Peyer's patch (tissue), 4 donors: ENCODE data around the gene CRACDL. TPM values are rescaled to one million over a fixed set of nuclear protein-coding genes. Genes with fewer than 3 reads are reported as not detected.

Experiments used
- DNase-seq, 3 donors: peaks; one replicate each; pipeline ENCODE4 v3.0.0-alpha.2; 2017 to 2019
- H3K27ac ChIP-seq, 4 donors: fragments of 200-600 bp; sonication (generic); one replicate each; pipeline ENCODE4 v1.5.1; 2016 to 2019
- H3K27me3 ChIP-seq, 2 donors: fragments of 200-600 bp; sonication (generic); one replicate each; pipeline ENCODE4 v1.5.1; 2019
- H3K36me3 ChIP-seq, 3 donors: fragments of 200-600 bp; sonication (generic); one replicate each; pipeline ENCODE4 v1.5.1; 2016 to 2019
- H3K4me1 ChIP-seq, 4 donors: fragments of 200-600 bp; sonication (generic); one replicate each; pipeline ENCODE4 v1.5.1; 2016 to 2019
- H3K4me3 ChIP-seq, 4 donors: fragments of 200-600 bp; sonication (generic); 1 replicate in 3 of 4; 2 replicates in 1 of 4; pipeline ENCODE4 v1.5.1; 2016 to 2019; ENCODE audit warnings: mild to moderate bottlenecking in 1 of 4
- H3K9me3 ChIP-seq, 4 donors: fragments of 200-600 bp; sonication (generic); one replicate each; pipeline ENCODE4 v1.5.1; 2016 to 2019; ENCODE audit warnings: mild to moderate bottlenecking in 1 of 4
- CTCF ChIP-seq, 6 experiments: fragments of 450-650 bp in 4 of 6; fragments of 200-600 bp in 2 of 6; sonication (generic) in 1 of 6; IDR thresholded peaks; one replicate each; pipeline ENCODE4 v1.5.1; 2017 to 2019; ENCODE audit warnings: antibody characterized with exemption in 6 of 6, mild to moderate bottlenecking in 3 of 6, moderate library complexity in 1 of 6
- POLR2A ChIP-seq, 2 donors: fragments of 450-650 bp; IDR thresholded peaks; one replicate each; pipeline ENCODE4 v1.5.1; 2017; ENCODE audit warnings: antibody characterized with exemption in 2 of 2, mild to moderate bottlenecking in 2 of 2, moderate library complexity in 2 of 2
- total RNA-seq, 4 donors: library from RNA; depleted of rRNA; stranded (reverse); fragments of >200 nt; gene quantifications; one replicate each; pipeline ENCODE4 v1.1.0, GENCODE V29; 2016

Gene CRACDL
- total RNA-seq, 4 donors from 2014 or later, result 3.3 to 36.5 (median 10.2) TPM

GRCh38 chr2:98771264-98771663, 164.8 kb downstream of the CRACDL start:
- peak overlapping the region; percentile 62 to 76 (median 70) for H3K27ac ChIP-seq
- no peaks in the 10 kb centered on the region for H3K27me3 ChIP-seq

GRCh38 chr2:98769784-98770183, 166.2 kb downstream of the CRACDL start:
- TF ChIP-seq CTCF (IDR thresholded peaks at IDR 0.05), result no peak
- TF ChIP-seq POLR2A (IDR thresholded peaks at IDR 0.05), result no peak
- H3K4me3 ChIP-seq, result peak overlapping the region in 2 of 4 donors; percentile 3 to 6
- H3K27ac ChIP-seq, result peak overlapping the region; percentile 62 to 76 (median 70)
- H3K9me3 ChIP-seq, result no peaks in the 10 kb centered on the region
- no peaks in the 10 kb centered on the region for H3K27me3 ChIP-seq
- H3K36me3 ChIP-seq, result no peaks in the 10 kb centered on the region
- H3K4me1 ChIP-seq, result peaks cover 0 to 44% (median 8%) of the 10 kb centered on the region in 4 donors
- peak in 2 of 3 donors; percentile 32 to 67 for DNase-seq

More at GRCh38 chr2:98771264-98771663, 164.8 kb downstream of the CRACDL start:
- Histone ChIP-seq H3K4me3 (peak overlapping the region in 3 of 4 donors; percentile 4 to 19 (median 17)), H3K36me3 (no peaks in the 10 kb centered on the region), H3K9me3 (no peaks in the 10 kb centered on the region), H3K4me1 (peaks cover 0 to 31% (median 5%) of the 10 kb centered on the region in 4 donors)
- no peak for DNase-seq
- TF ChIP-seq CTCF (IDR thresholded peaks at IDR 0.05) (no peak), POLR2A (IDR thresholded peaks at IDR 0.05) (no peak)

GRCh38 chr2:98769114-98769476, 166.9 kb downstream of the CRACDL start:
- peak overlapping the region; percentile 14 to 85 (median 60) for H3K27ac ChIP-seq
- peaks cover under 1 to 44% (median 8%) of the 10 kb centered on the region in 4 donors for H3K4me1 ChIP-seq
- no peaks in the 10 kb centered on the region for H3K27me3 ChIP-seq
- H3K9me3 ChIP-seq, result no peaks in the 10 kb centered on the region
- no peak overlapping the region for H3K4me3 ChIP-seq
- TF ChIP-seq POLR2A (IDR thresholded peaks at IDR 0.05), result no peak
- no peak for TF ChIP-seq CTCF (IDR thresholded peaks at IDR 0.05)
- no peak for DNase-seq
- H3K36me3 ChIP-seq, result no peaks in the 10 kb centered on the region

GRCh38 chr2:98768384-98769113, 167.5 kb downstream of the CRACDL start:
- Histone ChIP-seq H3K4me1 (peaks cover 3 to 44% (median 8%) of the 10 kb centered on the region in 4 donors), H3K36me3 (no peaks in the 10 kb centered on the region), H3K27me3 (no peaks in the 10 kb centered on the region), H3K4me3 (no peak overlapping the region), H3K27ac (peak overlapping the region; percentile 14 to 85 (median 60)), H3K9me3 (no peaks in the 10 kb centered on the region)
- no peak for DNase-seq
- no peak for TF ChIP-seq POLR2A (IDR thresholded peaks at IDR 0.05)
- TF ChIP-seq CTCF (IDR thresholded peaks at IDR 0.05), result no peak

GRCh38 chr2:98764499-98764898, 171.5 kb downstream of the CRACDL start:
- H3K27me3 ChIP-seq, result no peaks in the 10 kb centered on the region
- H3K4me1 ChIP-seq, result peaks cover 4 to 43% (median 10%) of the 10 kb centered on the region in 4 donors
- H3K36me3 ChIP-seq, result no peaks in the 10 kb centered on the region
- H3K4me3 ChIP-seq, result no peak overlapping the region
- H3K9me3 ChIP-seq, result no peaks in the 10 kb centered on the region
- TF ChIP-seq CTCF (IDR thresholded peaks at IDR 0.05) (no peak), POLR2A (IDR thresholded peaks at IDR 0.05) (no peak)
- H3K27ac ChIP-seq, result no peak overlapping the region
- DNase-seq, result no peak
